Measurements from ENCODE around the gene CCT6A.
"Not testable (repeated sequence)": the region's sequence is repeated elsewhere in the genome, so short reads cannot be mapped to it uniquely, and the experiment has no call there.

CCT6A gene

GRCh38 chr7:56077681-56078080, 26.1 kb downstream of the CCT6A start:
- in situ Hi-C loops (cut with MboI; ENCODE audit: low sequenced_read_pairs, unreplicated experiment) = loop anchor here (25.0 kb wide), 2 partner anchors 440 to 790 kb away; no protein-coding TSS in a partner anchor
- DNase-seq (ENCODE audit: low spot score) = no peak
- no peak for TF ChIP-seq CTCF (IDR thresholded peaks at IDR 0.05; ENCODE audit: borderline replicate concordance, control extremely low read depth, extremely low read depth, insufficient read depth, missing control alignments)

GRCh38 chr7:56078196-56078595, 26.6 kb downstream of the CCT6A start:
- no peak for DNase-seq (ENCODE audit: low spot score)
- TF ChIP-seq CTCF (IDR thresholded peaks at IDR 0.05; ENCODE audit: borderline replicate concordance, control extremely low read depth, extremely low read depth, insufficient read depth, missing control alignments) = no peak
- in situ Hi-C loops (cut with MboI; ENCODE audit: low sequenced_read_pairs, unreplicated experiment) = loop anchor here (25.0 kb wide), 2 partner anchors 441 to 791 kb away; no protein-coding TSS in a partner anchor

GRCh38 chr7:56079450-56080185, 28.1 kb downstream of the CCT6A start:
- TF ChIP-seq CTCF (IDR thresholded peaks at IDR 0.05; ENCODE audit: borderline replicate concordance, control extremely low read depth, extremely low read depth, insufficient read depth, missing control alignments) = no peak
- no peak for DNase-seq (ENCODE audit: low spot score)
- in situ Hi-C loops (cut with MboI; ENCODE audit: low sequenced_read_pairs, unreplicated experiment) = loop anchor here (25.0 kb wide), 2 partner anchors 442 to 792 kb away; no protein-coding TSS in a partner anchor

- in situ Hi-C loops (cut with MboI; ENCODE audit: low sequenced_read_pairs, unreplicated experiment) = loop anchor here (25.0 kb wide), 2 partner anchors 444 to 794 kb away; no protein-coding TSS in a partner anchor
Observed at GRCh38 chr7:56080726-56081435, 29.3 kb downstream of the CCT6A start.

GRCh38 chr7:56081626-56082340, 30.2 kb downstream of the CCT6A start:
- in situ Hi-C loops (cut with MboI; ENCODE audit: low sequenced_read_pairs, unreplicated experiment) = loop anchor here (25.0 kb wide), 2 partner anchors 444 to 794 kb away; no protein-coding TSS in a partner anchor
- TF ChIP-seq CTCF (IDR thresholded peaks at IDR 0.05; ENCODE audit: borderline replicate concordance, control extremely low read depth, extremely low read depth, insufficient read depth, missing control alignments) = no peak
- no peak for DNase-seq (ENCODE audit: low spot score)

More at GRCh38 chr7:56080726-56081435, 29.3 kb downstream of the CCT6A start:
- not testable (repeated sequence) for DNase-seq (ENCODE audit: low spot score)

- DNase-seq (ENCODE audit: low spot score) = no peak
- in situ Hi-C loops (cut with MboI; ENCODE audit: low sequenced_read_pairs, unreplicated experiment) = loop anchor here (25.0 kb wide), 2 partner anchors 446 to 796 kb away; no protein-coding TSS in a partner anchor
- no peak for TF ChIP-seq CTCF (IDR thresholded peaks at IDR 0.05; ENCODE audit: borderline replicate concordance, control extremely low read depth, extremely low read depth, insufficient read depth, missing control alignments)
Observed at GRCh38 chr7:56083150-56083785, 31.7 kb downstream of the CCT6A start.
